HG03342 (cell line): Measurements from ENCODE around the gene SCYL2.
A peak's percentile ranks its signal among the peaks of the same experiment; 100 is the strongest.
"Not testable (repeated sequence)": the region's sequence is repeated elsewhere in the genome, so short reads cannot be mapped to it uniquely, and the experiment has no call there.

Experiments
- ATAC-seq: cut with Tn5 transposase; IDR thresholded peaks from one replicate; pipeline ENCODE4 v1.9.1; 2021; ENCODE audit warnings: mild to moderate bottlenecking, moderate library complexity; ENCODE audit not compliant: unreplicated experiment

SCYL2 gene

DNA sequence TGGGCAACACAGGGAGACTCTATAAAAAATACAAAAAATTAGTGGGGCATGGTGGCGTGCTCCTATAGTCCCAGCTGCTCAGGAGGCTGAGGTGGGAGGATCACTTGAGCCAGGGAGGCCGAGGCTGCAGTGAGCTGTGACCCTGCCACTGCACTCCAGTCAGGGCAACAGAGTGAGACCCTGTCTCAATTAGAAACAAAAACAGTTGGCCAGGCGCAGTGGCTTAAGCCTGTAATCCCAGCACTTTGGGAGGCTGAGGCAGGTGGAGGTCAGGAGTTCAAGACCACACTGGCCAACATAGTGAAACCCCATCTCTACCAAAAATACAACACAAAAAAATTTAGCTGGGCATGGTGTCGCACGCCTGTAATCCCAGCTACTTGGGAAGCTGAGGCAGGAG lies 1.9 kb upstream of the SCYL2 start:
- ATAC-seq, result not testable (repeated sequence)

DNA sequence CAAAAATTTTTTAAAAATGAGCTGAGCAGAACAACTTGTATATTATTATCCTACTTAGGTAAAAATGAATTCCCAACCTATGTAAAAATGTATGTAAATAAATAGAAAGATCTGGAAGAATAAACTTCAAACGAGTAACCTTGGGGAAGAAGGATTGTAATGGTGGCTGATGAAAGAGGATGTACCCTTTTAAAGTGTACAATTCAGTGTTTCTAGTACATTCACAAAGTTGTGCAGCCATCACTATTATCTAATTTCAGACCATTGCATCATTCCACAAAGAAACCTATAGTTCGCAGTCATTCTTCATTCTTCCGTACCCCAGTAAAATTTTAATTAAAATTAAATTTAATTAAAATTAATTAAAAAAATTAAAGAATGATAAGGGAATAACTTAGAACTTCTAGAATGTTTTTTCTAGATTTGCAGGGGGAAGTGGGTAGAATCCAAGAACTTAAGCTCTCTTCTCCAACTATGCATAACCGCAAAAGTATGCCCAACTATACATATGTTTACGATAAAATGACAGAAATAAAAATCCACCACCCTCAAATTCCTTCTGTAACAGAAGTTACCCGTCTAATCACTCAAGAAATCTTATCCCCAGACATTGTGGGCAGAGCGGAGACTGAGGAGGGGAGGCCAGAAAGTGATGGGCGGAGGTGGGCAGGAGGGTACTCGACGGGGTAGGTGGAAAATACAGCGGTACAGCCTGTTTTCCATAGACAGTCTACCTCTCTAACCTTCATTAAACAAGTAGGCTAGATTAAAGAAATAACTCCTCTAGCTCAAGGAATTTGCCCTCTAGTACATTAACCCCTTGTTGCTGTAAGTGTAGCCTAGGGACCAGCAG lies 1.0 kb upstream of the SCYL2 start:
- no peak for ATAC-seq

DNA sequence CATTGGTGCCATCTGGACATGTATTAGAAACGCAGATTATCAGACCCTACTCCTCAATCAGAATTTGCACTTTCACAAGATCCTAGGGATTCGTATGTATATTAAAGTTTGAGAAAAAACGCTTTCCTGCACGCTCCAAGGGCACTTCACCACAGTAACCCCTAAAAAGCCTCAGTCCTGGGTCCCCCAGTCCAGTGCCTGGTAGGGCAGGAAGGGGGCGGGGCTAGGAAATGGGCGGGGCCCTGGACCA lies 467 bp upstream of the SCYL2 start:
- peak; percentile 78 for ATAC-seq

DNA sequence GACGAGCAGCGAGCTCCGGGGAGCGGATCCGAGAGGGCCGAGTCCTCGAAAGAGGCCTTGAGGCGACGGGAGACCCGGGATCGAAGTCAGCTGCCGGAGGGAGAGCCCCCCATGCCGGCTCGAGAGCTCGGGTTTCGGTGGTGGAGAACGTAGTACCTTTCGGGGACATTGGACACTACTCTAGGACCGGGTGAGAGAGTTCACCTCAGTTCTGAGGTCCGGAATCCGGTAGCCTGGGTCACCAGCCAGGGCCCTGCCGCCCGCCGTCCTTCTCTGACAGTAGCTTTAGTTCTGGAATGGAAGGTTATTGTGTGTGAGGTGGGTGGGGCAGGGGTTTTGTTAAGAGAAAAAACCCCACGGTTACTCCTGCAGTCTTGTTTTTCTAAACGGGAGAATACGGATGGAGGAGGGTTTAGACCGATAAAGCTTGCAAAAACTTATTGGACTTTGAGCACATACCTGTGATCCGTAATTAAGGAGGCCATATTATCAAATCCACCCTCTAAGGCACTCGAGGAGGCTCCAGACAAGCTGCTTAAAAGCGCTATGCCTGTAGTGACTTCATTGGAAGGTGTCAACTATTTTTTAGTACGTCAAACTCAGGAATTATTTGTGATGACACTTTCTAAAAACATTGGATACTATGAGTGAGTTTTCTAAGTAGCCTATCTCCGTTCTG lies 765 bp downstream of the SCYL2 start:
- ATAC-seq, result peak; percentile 8

DNA sequence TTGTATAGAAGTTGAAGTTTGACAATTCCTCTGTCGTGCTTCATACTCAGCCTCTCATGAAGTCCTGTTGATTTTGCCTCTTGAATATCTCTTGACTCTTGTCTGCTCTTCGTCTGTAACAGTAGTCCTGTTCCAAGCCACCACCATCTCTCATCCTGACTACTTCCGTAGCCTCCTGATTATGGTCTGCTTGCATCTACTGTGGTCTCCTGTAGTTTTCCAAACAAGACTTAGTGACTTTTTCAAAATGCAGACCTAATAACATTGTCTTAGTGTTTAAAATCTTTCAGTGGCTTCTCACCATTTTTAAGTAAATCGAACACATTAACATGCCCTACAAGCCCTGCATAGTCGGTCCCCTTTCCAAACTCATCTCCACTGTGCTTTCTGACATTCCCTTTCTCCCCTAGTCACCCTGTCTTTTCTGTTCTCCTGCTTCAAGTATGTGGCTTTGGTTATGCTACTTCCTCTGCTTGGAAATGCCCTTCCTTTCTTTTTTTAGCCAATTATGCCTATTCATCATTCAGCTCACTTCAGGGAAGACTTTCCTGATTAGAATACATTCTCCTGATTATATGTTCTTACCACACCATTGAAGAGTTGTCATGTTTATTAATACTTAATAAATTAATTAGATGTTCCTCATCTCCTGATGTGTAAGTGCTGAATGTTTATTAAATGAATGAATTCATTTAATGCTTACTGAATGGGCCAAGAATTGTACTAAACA lies 2.0 kb downstream of the SCYL2 start:
- ATAC-seq, result no peak

DNA sequence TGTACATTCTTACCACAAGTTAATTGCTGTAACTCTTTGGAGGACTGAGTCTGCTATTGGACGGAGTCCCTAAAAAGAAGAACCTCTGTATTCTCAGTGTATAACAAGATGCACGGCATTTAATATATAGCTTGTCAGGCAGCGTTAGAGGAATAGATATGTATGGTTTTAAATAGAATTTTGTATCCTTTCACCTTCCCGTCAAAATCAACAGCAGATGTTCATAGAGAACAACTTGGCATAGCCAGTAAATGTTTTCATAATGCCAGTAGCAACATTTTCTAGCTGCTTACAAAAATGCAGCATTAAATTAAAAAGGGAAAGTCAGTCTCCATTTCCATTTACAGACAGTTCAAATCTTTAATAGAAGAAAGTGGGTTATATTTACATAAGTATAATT lies 6.8 kb downstream of the SCYL2 start:
- no peak for ATAC-seq

DNA sequence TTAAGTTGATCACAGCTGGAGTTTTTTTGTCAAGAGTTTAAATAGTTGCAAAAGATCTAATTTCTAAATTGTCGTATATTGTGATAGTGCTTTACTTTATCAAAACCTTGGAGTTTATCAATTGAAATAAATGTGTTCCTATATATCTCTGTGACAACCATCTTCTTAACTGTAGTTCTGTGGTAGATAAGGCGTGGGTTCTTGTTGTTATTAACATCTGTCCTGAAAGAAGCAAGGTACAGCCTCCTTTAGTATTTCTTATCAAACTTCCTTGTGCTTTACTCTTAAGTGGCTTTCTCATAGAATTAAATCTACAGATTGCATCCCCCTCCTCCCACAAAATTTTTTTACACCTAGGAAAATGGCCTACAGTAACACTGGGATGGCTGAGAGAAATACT lies 7.3 kb downstream of the SCYL2 start:
- no peak for ATAC-seq

DNA sequence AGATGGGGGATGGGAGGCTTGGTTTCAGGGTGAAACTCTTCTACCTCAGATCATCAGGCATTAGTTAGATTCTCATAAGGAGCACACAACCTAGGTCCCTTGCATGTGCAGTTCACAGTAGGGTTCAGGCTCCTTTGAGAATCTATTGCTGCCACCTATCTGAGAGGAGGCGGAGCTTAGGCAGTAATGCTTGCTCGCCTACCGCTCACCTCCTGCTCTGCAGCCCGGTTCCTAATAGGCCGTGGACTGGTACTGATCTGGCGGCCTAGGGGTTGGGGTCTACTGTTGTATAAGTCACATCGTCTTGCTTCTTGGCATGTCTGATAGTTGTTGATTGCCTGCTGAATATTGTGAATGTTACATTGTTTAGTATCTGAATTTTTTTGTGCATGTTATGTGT lies 12.2 kb downstream of the SCYL2 start:
- ATAC-seq, result no peak

DNA sequence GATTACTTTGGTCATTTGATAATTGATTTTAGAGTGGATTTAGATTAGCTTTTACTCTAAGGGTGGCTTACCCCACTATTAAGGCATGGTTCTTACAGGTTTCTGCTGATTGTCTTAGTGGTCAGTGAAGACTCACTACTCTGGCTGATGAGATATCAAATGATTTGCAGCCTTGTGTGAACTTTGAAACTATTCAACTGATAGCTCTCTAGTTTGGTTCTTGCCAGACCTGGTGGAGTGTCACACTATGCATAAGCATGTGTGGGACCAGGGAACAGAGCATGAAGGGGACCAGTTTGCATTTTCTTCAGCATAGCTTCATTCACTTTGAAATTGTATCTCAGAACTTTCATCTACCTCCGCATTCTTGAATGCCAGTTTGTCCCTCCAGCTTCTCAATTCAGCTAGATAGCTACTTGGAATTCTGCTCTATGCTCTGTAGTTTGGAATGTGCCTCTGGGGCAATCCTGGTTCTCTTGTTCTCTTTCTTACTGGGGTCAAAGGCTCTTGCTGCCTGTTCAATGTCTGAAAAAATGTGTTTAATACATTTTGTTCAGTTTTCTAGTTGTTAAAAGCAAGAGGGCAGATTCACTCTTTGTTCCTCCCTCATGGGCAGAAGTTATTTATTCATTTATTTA lies 12.7 kb downstream of the SCYL2 start:
- no peak for ATAC-seq

DNA sequence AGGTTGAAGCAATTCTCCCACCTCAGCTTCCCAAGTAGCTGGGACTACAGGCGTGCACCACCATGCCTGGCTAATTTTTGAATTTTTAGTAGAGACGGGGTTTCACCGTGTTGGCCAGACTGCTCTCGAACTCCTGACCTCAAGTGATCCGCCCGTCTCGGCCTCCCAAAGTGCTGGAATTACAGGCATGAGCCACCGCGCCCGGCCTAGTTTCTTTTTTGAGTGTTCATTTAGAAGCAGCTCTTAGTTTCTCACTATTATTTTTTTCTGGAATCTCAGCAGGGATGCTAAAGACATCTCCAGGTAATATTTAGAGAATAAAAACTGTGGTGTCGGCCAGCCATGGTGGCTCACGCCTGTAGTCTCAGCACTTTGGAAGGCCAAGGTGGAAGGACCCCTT lies 17.6 kb downstream of the SCYL2 start:
- ATAC-seq, result not testable (repeated sequence)

DNA sequence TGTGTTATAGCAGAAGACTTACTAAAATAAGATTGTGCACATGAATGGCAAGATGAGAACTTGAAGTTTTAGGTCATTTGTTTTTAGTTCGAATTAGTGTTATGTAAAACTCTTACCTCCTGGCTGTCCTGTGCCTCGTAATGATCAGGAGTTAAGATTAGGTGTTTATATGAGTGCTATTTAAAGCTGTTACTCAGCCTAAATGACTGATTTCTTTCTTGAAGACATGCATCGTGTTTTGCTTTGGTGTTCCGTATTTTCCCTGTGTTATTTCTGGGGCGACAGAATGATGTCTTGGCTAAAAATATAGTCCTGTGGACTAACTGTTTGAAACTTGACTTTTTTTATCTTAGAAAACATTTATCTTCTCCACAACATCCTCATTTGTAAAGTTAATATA lies 22.1 kb downstream of the SCYL2 start:
- no peak for ATAC-seq

DNA sequence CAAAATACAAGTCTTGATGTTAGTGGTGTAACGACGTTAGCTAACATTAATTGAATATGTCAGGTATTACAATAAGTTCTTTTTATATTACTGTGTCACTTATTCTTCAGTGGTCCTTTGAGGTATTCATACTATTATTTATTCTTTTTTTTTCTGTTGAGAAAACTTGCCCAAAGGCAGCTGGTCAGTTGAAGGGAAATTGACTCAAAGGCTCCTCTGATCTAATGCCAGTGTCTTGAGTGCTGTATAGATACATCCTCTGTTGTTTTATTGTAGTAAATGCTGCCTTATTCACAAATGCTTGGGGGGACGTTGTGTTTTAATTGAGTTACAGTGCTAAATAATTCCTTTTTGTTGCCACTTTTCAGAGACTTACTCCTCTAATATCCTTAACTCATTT lies 23.0 kb downstream of the SCYL2 start:
- ATAC-seq, result no peak

DNA sequence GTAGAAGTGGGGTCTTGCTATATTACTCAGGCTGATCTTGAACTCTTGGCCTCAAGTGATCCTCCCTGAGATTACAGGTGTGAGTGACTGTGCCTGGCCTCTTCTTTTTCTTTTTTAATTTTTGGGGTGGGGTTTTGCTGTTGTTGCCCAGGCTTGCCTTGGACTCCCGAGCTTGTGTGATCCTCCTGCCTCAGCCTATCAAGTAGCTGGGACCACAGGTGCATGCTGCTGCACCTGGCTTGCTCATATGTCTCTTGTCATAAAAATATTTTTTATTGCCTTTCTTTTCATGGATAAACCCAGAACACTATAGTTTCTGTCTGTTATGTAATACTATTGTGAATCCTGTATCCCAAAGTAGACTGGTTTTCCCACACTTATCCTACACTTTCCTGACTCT lies 26.0 kb downstream of the SCYL2 start:
- no peak for ATAC-seq

DNA sequence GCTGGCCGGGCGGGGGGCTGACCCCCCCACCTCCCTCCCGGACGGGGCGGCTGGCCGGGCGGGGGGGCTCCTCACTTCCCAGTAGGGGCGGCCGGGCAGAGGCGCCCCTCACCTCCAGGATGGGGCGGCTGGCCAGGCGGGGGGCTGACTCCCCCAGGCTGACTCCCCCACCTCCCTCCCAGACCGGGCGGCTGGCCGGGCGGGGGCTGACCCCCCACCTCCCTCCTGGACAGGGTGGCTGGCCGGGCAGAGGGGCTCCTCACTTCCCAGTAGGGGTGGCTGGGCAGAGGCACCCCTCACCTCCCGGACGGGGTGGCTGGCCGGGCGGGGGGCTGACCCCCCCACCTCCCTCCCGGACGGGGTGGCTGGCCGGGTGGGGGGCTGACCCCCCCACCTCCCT lies 27.4 kb downstream of the SCYL2 start:
- not testable (repeated sequence) for ATAC-seq

DNA sequence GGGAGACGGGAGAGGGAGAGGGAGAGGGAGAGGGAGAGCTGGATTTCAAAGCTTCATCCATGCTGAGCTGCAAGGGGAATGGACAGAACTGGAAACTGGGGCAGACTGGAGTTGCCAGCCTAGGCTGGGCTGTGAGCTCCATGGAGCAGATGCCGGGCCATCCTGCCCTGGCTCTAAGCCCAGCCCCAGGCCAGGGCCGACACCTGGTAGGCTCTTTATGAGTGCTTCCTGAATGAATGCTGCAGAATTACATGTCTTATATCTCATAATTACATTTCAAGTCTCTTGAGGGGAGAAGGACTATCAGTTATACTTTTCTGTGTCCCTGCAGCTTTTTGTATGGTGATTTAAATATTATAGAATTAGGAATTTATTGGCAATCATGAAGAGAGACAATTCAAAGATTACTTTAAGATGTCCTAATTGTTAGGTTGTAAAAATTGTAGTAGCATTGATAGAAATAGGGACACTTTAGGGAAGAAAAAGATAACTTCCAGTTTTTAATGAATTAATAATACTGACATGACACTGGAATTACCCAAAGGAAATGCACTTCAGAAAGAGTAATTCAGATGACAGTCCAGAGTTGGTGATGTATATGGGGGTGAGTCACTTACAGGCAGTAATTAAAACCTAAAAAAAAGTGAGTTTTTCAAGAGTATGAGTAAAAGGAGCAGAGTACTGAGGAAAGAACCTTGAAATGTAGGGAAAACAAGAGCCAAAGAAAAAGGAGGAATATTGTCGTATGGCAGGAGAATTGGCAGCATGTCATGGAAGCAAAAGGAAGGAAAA lies 29.0 kb downstream of the SCYL2 start:
- ATAC-seq, result no peak

DNA sequence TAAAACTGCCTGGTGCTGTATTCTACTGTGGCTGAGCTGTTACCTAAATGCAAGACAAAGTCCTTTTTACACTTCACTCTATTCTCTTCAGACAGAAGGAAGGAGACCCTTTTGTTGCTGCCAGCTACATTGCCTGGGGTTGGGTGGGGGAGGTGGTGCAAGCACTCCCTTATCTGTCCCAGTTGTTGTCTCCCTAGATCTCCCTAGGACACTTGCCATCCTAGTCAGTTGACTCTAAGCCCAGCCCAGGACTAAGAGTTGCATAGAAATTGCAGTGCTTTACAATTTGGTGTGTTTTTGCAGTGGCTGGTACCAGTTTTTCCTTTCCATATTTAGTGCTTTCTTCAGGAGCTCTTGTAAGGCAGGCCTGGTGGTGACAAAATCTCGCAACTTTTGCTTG lies 35.1 kb downstream of the SCYL2 start:
- no peak for ATAC-seq

DNA sequence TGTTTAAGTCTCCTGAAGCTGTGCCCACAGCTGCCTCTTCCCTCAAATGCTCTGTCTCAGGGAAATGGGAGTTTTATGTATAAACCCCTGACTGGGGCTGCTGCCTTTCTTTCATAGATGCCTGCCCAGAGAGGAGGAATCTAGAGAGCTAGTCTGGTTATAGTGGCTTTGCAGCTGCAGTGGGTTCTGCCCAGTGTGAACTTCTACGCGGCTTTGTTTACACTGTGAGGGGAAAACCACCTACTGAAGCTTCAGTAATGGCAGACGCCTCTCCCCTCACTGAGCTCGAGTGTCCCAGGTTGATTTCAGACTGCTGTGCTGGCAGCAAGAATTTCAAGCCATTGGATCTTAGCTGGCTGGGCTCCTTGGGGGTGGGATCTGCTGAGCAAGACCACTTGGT lies 36.9 kb downstream of the SCYL2 start:
- ATAC-seq, result no peak

DNA sequence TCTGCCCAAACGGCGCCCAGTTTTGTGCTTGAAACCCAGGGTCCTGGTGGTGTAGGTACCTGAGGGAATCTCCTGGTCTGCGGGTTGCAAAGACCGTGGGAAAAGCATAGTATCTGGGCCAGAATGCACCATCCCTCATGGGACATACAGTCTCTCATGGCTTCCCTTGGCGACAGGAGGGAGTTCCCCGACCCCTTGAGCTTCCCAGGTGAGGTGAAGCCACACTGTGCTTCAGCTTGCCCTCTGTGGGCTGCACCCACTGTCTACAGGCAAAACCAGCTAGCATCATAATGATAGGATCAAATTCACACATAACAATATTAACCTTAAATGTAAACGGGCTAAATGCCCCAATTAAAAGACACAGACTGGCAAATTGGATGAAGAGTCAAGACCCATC lies 37.4 kb downstream of the SCYL2 start:
- not testable (repeated sequence) for ATAC-seq

DNA sequence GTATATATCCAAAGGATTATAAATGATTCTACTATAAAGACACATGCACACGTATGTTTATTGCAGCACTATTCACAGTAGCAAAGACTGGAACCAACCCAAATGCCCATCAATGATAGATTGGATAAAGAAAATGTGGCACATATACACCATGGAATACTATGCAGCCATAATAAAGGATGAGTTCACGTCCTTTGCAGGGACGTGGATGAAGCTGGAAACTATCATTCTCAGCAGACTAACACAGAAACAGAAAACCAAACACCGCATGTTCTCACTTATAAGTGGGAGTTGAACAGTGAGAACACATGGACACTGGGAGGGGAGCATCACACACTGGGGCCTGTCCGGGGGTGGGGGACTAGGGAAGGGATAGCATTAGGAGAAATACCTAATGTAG lies 41.2 kb downstream of the SCYL2 start:
- not testable (repeated sequence) for ATAC-seq

DNA sequence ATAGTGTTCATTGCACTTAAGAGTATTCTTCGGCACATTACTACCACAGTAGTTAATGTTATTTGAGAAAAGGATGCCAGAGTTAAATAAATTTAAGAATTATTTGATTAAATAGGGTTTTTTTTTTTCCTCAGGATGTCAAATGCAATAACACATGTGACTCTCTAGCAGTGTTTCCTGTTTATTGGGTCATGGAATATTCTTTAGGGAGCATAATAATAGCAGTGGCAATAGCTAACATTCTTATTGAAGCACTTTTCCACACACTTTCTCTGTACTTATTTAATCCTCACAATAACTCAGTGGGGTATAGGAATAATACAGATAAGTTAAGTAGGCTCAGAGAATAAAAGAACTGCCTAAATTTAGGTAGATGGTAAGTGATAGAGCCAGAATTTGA lies 44.3 kb downstream of the SCYL2 start:
- no peak for ATAC-seq

DNA sequence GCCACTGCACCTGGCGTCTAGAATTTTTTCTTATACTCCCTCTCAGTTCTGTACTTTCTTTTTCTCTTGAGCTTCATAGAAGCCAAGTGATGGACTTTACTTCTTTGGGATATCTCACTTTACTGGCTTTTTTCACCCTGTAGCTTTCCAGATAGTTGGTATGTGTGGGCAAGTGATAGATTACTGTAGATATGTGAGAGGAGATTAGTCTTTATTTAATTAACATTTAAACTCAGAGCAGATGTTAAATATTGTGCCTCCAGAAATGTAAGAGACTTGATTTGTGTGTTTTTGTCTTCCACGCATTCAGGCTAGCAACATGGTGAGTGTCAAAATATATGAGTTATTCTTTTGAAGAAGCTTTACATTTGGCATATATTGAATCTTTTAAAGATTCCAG lies 50.4 kb downstream of the SCYL2 start:
- no peak for ATAC-seq
